HFFc6 (cell line): ENCODE data around the gene CEBPA. TPM values are rescaled to one million over a fixed set of nuclear protein-coding genes. Genes with fewer than 3 reads are reported as not detected.

Experiments used
- DNase-seq: peaks from one replicate; pipeline ENCODE4 v3.0.0-alpha.2; 2018
- H3K27ac Mint-ChIP-seq: 2 replicates; pipeline ENCODE4 v1.8.0; 2020; ENCODE audit warnings: mild to moderate bottlenecking, mixed read lengths
- H3K27me3 Mint-ChIP-seq: 2 replicates; pipeline ENCODE4 v1.8.0; 2021; ENCODE audit warnings: mild to moderate bottlenecking, moderate library complexity, mixed read lengths; ENCODE audit not compliant: insufficient read depth
- H3K36me3 Mint-ChIP-seq: 2 replicates; pipeline ENCODE4 v1.8.0; 2021; ENCODE audit warnings: low read depth, mixed read lengths
- H3K4me1 Mint-ChIP-seq: 2 replicates; pipeline ENCODE4 v1.8.0; 2020; ENCODE audit warnings: low read depth, mixed read lengths
- H3K4me3 Mint-ChIP-seq: 2 replicates; pipeline ENCODE4 v1.8.0; 2020; ENCODE audit warnings: mild to moderate bottlenecking, moderate library complexity, mixed read lengths
- H3K9me3 Mint-ChIP-seq: 2 replicates; pipeline ENCODE4 v1.8.0; 2020; ENCODE audit warnings: mild to moderate bottlenecking, mixed read lengths
- total RNA-seq, 6 experiments: library from RNA; stranded (reverse); fragmentation: NEBNext Ultra II Directional; extraction: Animal tissue kit (Norgen Biotek cat#: 25700); gene quantifications; 2 replicates in 1 of 6; 3 replicates in 5 of 6; pipeline ENCODE4 v1.2.3, GENCODE V29; 2021
- TF ChIP-seq, protein P1 (sequence below): fragments of 200-600 bp; sonication (generic); IDR thresholded peaks from 2 replicates; pipeline ENCODE4 v1.5.0; 2021; ENCODE audit warnings: antibody characterized with exemption, mild to moderate bottlenecking

CEBPA gene
- total RNA-seq, 6 experiments from 2014 or later: 0.12 to 0.24 (median 0.14) TPM; not detected in 1

DNA sequence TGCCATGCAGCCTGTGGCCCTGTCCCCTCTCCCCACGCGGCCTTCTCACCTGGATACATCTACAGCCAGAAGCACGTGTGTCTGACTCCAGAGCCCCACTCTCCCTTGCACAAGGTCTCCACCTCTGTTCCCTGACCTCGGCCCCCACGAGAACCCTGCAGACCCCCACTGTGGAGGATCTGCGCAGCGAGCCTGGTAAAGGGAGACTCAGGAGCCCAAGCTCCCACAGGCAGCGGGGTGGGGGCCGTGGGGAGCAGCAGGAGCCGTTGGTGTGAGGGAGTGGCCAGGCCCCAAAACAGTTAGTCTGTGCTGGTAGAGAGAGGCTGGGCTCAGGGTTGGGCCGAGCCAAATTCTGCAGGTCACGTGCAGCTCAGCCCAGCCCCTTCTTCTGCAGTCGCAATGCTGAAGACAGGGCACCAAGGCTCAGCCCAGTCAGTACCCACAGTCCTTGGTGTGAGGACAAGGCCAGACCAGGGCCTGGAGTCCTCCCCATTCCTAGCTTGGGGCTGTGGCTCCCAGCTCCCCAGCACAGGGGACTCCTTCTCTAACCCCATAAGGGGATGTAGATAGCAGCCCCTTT is 48.0 kb downstream of the CEBPA start:
- Mint-ChIP-seq H3K27ac (no peak overlapping the region), H3K27me3 (peaks cover 15% of the 10 kb centered on the region), H3K4me1 (peaks cover under 1% of the 10 kb centered on the region; the same call in 1 of the 2 replicates), H3K36me3 (no peaks in the 10 kb centered on the region), H3K9me3 (peaks cover 6% of the 10 kb centered on the region; the same call in 1 of the 2 replicates), H3K4me3 (no peak overlapping the region)
- TF ChIP-seq, protein P1, sequence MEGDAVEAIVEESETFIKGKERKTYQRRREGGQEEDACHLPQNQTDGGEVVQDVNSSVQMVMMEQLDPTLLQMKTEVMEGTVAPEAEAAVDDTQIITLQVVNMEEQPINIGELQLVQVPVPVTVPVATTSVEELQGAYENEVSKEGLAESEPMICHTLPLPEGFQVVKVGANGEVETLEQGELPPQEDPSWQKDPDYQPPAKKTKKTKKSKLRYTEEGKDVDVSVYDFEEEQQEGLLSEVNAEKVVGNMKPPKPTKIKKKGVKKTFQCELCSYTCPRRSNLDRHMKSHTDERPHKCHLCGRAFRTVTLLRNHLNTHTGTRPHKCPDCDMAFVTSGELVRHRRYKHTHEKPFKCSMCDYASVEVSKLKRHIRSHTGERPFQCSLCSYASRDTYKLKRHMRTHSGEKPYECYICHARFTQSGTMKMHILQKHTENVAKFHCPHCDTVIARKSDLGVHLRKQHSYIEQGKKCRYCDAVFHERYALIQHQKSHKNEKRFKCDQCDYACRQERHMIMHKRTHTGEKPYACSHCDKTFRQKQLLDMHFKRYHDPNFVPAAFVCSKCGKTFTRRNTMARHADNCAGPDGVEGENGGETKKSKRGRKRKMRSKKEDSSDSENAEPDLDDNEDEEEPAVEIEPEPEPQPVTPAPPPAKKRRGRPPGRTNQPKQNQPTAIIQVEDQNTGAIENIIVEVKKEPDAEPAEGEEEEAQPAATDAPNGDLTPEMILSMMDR: no peak
- DNase-seq: no peak

DNA sequence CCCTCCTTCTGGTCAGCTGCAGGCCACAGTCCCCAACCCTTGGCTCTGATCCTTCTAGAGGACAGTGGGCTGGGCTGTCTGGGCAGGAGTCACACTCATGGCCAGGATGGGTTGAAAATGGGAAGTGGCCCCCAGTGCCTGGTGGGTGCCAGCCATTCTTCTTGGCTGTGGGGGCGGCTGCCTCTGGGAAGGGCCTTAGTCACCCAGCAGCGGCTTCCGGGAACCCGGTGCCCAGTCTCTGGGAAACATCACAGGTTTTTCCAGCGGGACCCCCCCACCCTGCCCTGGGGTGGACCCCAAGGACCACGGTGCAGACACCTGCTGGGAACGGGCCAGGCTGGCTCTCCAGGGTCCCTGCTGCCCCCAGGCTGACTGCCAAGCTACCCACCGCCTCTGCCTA is 49.4 kb downstream of the CEBPA start:
- DNase-seq: no peak
- Mint-ChIP-seq H3K27me3 (peaks cover 13% of the 10 kb centered on the region), H3K36me3 (no peaks in the 10 kb centered on the region), H3K4me3 (no peak overlapping the region), H3K4me1 (no peaks in the 10 kb centered on the region), H3K27ac (no peak overlapping the region), H3K9me3 (peaks cover 4% of the 10 kb centered on the region; the same call in 1 of the 2 replicates)
- TF ChIP-seq, protein P1: no peak

DNA sequence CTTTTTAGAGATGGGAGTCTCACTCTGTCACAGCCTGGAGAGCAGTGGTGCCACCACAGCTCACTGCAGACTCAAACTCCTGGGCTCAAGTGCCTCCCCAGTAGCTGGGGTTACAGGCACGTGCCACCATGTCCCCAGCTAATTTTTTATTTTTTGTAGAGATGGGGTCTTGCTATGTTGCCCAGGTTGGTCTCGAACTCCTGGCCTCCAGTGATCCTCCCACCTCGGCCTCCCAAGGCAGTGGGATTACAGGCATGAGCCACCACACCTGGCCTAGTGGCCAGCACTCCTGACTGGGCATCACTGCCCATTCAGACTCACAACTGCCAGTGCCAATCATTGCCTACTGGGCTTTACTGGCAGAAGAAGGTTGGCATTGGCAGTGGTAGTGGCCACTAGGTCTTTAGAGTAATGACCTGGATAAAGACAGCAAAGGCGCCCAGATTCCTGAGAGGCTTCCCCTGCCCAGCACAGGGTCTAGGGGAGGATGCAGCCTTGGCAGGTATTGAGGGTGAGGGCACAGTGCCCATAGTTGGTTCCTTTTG is 49.8 kb downstream of the CEBPA start:
- Mint-ChIP-seq H3K27me3 (peaks cover 13% of the 10 kb centered on the region), H3K4me3 (no peak overlapping the region), H3K9me3 (no peaks in the 10 kb centered on the region), H3K36me3 (no peaks in the 10 kb centered on the region), H3K27ac (no peak overlapping the region), H3K4me1 (no peaks in the 10 kb centered on the region)
- DNase-seq: no peak
- TF ChIP-seq, protein P1: no peak

DNA sequence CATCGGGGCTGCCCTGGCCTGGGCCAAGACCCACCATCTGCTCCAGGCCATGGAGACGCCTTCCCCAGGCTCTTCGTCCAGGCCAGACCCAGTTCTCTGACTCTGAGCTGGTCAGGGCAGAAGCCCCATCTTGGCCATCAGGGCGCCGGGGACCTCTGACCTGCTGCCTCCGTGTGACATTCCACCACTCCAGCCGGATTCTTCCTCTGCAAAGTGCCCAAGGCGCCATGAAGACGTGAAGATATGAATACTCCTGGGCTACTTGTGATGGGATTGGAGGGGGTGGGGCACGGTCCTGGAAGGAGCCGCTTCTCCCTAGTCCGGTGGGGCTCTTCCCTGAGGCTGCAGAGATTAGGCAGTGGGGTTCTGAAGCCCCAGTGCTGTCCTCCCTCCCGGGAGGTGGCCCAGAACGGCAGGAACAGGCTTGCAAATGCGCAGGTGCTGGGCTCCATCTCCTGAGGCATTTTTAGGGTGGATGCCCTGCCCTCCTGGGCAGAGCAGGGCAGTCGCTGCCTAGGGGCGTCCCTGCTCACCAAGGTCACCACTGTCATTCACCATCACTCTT is 50.7 kb downstream of the CEBPA start:
- Mint-ChIP-seq H3K27ac (no peak overlapping the region), H3K9me3 (no peaks in the 10 kb centered on the region), H3K4me3 (no peak overlapping the region), H3K36me3 (no peaks in the 10 kb centered on the region), H3K4me1 (no peaks in the 10 kb centered on the region), H3K27me3 (peaks cover 11% of the 10 kb centered on the region)
- TF ChIP-seq, protein P1: no peak
- DNase-seq: no peak

DNA sequence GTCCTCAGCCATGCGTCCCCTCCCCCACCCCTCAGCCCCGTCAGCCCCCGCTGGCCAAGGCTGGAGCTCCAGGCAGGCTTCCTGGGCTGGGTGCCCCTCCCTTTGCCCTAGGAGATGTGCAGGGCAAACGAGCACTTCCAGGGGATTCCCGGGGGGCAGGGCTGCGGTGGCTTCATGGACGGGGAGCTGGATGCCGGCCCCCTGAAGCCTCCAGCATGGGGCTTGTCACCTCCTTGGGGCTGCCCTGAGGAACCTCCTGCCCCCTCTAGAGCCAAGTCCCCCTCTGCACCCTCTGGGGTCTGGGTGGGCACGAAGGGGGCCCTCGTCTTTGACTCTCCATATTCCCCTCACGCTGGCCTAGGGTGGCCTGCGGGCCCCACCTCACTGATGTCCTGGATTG is 51.3 kb downstream of the CEBPA start:
- no peaks in the 10 kb centered on the region for H3K9me3 Mint-ChIP-seq
- TF ChIP-seq, protein P1: no peak
- H3K27me3 Mint-ChIP-seq: peaks cover 8% of the 10 kb centered on the region
- no peaks in the 10 kb centered on the region for H3K4me1 Mint-ChIP-seq
- H3K36me3 Mint-ChIP-seq: no peaks in the 10 kb centered on the region
- no peak overlapping the region for H3K27ac Mint-ChIP-seq
- no peak for DNase-seq
- no peak overlapping the region for H3K4me3 Mint-ChIP-seq
